ENCODE results near the gene TNS2.
A peak's percentile ranks its signal among the peaks of the same experiment; 100 is the strongest.
"Not testable (repeated sequence)": the region's sequence is repeated elsewhere in the genome, so short reads cannot be mapped to it uniquely, and the experiment has no call there.

Gene TNS2

GRCh38 chr12:53069621-53070410 lies 20.0 kb downstream of the TNS2 start:
- DNase-seq (ENCODE audit: low read depth): no peak

GRCh38 chr12:53070877-53071492 lies 21.1 kb downstream of the TNS2 start:
- DNase-seq (ENCODE audit: low read depth): no peak

GRCh38 chr12:53071591-53072551 lies 22.0 kb downstream of the TNS2 start:
- DNase-seq (ENCODE audit: low read depth): no peak

- DNase-seq (ENCODE audit: low read depth): no peak
These were observed 24.0 kb downstream of the TNS2 start for GRCh38 chr12:53073881-53074280.

DNA sequence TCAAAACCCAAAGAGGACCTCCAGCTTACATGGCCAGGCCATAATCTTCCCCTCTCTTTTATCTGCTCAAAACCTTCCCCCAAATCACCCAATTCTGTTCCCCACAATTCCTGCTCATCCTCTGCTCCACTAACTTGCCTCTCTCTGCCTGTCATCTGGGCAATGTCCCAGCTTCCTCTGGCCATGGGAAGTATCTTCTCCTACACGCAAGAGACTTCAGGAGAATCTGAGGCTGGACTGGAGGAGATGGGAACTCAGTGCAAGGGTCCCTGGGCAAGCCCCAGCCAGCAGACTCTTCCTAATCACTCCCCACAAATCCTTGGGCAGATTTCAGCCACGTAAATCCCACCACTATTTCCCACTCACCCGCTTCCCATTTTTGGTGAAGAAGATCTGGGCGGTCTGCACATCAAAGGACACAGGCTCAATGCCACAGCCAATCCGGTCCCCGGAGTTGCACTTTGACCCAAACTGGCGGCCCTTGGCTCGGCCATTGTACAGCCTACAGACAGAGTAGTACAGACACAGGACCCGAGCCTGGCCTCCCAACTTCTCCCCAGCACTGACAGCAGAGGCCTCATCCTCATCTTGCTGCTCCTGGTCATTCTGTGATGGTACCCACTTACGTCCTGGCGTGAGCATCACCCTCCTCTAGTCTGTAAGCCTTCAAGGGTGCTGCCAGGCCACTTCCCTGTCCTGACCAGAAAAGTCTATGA lies 24.6 kb downstream of the TNS2 start:
- DNase-seq (ENCODE audit: low read depth): no peak

DNA sequence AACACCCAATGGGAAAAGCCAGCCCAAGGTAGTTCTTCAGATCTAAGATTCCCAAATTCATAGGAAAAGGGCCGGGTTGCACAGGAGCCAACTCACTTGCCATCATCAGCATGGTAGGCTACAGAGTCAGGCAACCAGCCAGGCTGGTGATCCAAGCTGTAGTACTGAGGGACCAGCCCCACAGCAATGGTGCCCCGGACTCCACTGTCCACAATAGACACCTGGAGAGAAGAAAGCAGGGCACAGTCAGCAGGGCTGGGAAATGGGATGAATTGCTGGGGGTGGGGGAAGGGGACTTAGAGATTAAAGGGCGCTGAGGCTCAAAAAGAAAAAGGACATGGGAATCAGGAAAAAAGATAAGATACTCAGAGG lies 25.1 kb downstream of the TNS2 start:
- no peak for DNase-seq (ENCODE audit: low read depth)

- no peak for DNase-seq (ENCODE audit: low read depth)
These were observed 26.6 kb downstream of the TNS2 start for GRCh38 chr12:53076461-53076860.

GRCh38 chr12:53077030-53077429 lies 27.2 kb downstream of the TNS2 start:
- DNase-seq (ENCODE audit: low read depth): no peak

GRCh38 chr12:53078425-53079225 lies 28.8 kb downstream of the TNS2 start:
- no peak for DNase-seq (ENCODE audit: low read depth)

GRCh38 chr12:53079226-53080117 lies 29.6 kb downstream of the TNS2 start, which contains the start of gene SPRYD3:
Gene SPRYD3 (minus strand): TSS chr12:53079390. CDS start chr12:53079333, 57 bp downstream.
- peak; percentile 96 for DNase-seq (ENCODE audit: low read depth)

GRCh38 chr12:53082637-53083175 lies 32.8 kb downstream of the TNS2 start:
- no peak for DNase-seq (ENCODE audit: low read depth)

- DNase-seq (ENCODE audit: low read depth): no peak
These were observed 36.5 kb downstream of the TNS2 start for GRCh38 chr12:53086361-53086760.

DNA sequence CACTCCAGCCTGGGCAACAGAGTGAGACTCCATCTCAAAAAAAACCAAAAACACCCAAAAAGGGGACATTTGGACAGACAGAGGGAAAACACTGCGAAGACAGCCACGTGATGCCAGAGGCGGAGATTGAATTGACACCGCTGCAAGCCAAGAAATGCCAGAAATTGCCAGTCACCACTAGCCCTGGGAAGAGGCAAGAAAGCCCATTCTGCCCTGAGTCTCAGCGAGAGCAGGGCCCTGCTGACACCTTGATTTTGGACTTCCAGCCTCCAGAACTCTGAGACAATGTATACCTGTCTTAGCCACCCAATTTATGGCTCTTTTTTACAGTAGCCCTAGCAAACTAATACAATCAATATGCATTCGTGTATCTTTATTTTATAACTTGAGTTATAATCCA lies 40.2 kb downstream of the TNS2 start:
- no peak for DNase-seq (ENCODE audit: low read depth)

GRCh38 chr12:53090554-53090953 lies 40.7 kb downstream of the TNS2 start:
- DNase-seq (ENCODE audit: low read depth): no peak

DNA sequence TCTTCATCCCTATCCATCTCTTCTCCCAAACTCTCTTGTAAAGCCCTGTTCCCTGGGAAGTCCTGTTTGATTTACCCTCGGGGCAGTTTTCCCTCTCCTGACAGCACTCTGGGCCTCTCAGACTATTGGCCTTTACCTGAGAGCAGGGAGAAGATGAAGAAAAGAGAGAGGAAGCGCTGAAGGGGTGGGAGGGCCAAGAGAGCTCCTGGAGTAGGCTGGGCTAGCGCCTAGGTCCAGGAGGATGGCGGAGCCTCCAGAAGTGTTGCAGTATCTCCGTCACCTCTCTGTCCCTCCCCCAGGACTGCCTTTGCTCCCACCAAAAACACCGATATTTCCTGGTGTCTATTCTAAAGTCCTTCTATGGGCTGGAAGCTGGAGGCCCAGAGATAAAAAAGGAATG lies 41.9 kb downstream of the TNS2 start:
- DNase-seq (ENCODE audit: low read depth): no peak

GRCh38 chr12:53093777-53094393 lies 44.0 kb downstream of the TNS2 start:
- DNase-seq (ENCODE audit: low read depth): no peak

DNA sequence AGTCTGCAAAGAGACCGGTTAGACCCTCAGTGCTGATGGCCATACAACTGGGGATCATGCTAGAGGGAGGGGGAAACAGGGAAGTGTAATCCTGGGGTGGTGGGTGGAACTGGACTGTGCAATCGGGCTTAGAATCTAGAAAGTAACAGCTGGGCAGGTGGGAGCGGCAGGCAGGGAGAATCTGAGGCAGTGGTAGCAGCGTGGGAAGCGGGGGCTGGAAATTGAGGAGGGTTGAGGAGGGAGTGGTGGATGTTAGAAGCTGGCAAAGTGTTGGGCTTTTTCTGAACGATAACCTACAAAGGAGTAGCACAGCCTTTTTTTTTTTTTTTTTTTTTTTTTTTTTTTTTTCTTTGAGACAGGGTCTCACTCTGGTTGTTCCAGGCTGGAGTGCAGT lies 44.5 kb downstream of the TNS2 start:
- DNase-seq (ENCODE audit: low read depth): no peak

DNA sequence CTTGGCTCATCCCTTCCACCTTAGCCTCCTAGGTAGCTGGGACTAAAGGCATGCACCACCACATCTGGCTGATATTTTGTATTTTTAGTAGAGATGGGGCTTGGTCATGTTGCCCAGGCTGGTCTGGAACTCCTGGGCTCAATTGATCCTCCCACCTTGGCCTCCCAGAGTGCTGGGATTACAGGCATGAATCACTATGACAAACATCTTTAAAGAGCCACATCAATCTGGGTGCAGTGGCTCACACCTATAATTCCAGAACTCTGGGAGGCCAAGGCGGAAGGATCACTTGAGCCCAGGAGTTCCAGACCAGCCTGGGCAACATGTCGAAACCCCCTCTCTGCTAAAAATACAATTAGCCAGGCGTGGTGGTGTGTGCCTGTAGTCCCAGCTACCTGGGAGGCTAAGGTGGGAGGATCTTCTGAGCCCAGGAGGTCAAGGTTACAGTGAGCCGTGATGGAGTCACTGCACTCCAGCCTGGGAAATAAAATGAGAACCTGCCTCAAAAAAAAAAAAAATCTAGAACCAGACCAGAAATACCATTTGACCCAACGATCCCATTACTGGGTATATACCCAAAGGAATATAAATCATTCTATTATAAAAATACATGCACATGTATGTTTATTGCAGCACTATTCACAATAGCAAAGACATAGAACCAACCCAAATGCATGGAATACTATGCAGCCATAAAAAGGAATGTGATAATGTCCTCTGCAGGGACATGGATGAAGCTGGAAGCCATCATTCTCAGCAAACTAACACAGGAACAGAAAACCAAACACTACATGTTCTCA lies 45.1 kb downstream of the TNS2 start:
- not testable (repeated sequence) for DNase-seq (ENCODE audit: low read depth)

DNA sequence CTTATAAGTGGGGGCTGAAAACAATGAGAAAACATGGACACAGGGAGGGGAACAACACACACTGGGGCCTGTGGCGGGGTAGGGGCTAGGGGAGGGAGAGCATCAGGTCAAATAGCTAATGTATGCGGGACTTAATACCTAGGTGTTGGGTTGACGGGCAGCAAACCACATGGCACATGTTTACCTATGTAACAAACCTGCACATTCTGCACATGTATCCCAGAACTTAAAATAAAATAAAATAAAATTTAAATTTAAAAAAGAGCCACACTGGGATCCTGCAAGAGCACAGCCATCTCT lies 45.7 kb downstream of the TNS2 start:
- DNase-seq (ENCODE audit: low read depth): not testable (repeated sequence)
